A204.1 (cell line): ENCODE measurements around the gene ITGAE.
A peak's percentile ranks its signal among the peaks of the same experiment; 100 is the strongest.
"Not testable (repeated sequence)": the region's sequence is repeated elsewhere in the genome, so short reads cannot be mapped to it uniquely, and the experiment has no call there.

Experiments used
- FAIRE-seq: peaks from 2 replicates; lab custom pipeline; 2012; peaks lifted over from hg19 to GRCh38; lab: Jason Lieb, UNC

Gene ITGAE

GRCh38 chr17:3724378-3725077, 76.5 kb downstream of the ITGAE start:
- FAIRE-seq, result no peak

- FAIRE-seq, result no peak
Observed at GRCh38 chr17:3723556-3724377, 77.2 kb downstream of the ITGAE start, which contains the start of gene HASPIN. Gene HASPIN, plus strand, starts transcription at chr17:3723903. Its CDS starts 33 bp downstream, at chr17:3723936.

GRCh38 chr17:3723188-3723555, 77.8 kb downstream of the ITGAE start:
- no peak for FAIRE-seq

- FAIRE-seq, result no peak
Observed at GRCh38 chr17:3722716-3723115, 78.3 kb downstream of the ITGAE start.

GRCh38 chr17:3719265-3719664, 81.7 kb downstream of the ITGAE start:
- no peak for FAIRE-seq

- no peak for FAIRE-seq
Observed at GRCh38 chr17:3718201-3718600, 82.8 kb downstream of the ITGAE start.

GRCh38 chr17:3715296-3715695, 85.7 kb downstream of the ITGAE start:
- no peak for FAIRE-seq

- FAIRE-seq, result no peak
Observed at GRCh38 chr17:3712811-3713463, 88.1 kb downstream of the ITGAE start.

GRCh38 chr17:3710951-3711383, 90.0 kb downstream of the ITGAE start:
- no peak for FAIRE-seq

- peak; percentile 61 for FAIRE-seq
Observed at GRCh38 chr17:3708366-3708765, 92.6 kb downstream of the ITGAE start.

- FAIRE-seq, result not testable (repeated sequence)
Observed at GRCh38 chr17:3705718-3705984, 95.3 kb downstream of the ITGAE start.

- no peak for FAIRE-seq
Observed at GRCh38 chr17:3704931-3705717, 95.9 kb downstream of the ITGAE start.

GRCh38 chr17:3702041-3702539, 98.9 kb downstream of the ITGAE start:
- FAIRE-seq, result not testable (repeated sequence)

GRCh38 chr17:3699951-3700350, 101.0 kb downstream of the ITGAE start:
- no peak for FAIRE-seq

GRCh38 chr17:3698139-3698538, 102.8 kb downstream of the ITGAE start:
- FAIRE-seq, result no peak

- no peak for FAIRE-seq
Observed at GRCh38 chr17:3697103-3697476, 103.9 kb downstream of the ITGAE start.

GRCh38 chr17:3695723-3696411, 105.1 kb downstream of the ITGAE start, which contains the start of gene P2RX5:
Gene P2RX5, minus strand, starts transcription at chr17:3696155. Its CDS starts 150 bp downstream, at chr17:3696005.
- FAIRE-seq, result no peak

- no peak for FAIRE-seq
Observed at GRCh38 chr17:3695129-3695722, 105.8 kb downstream of the ITGAE start.

GRCh38 chr17:3693829-3694231, 107.2 kb downstream of the ITGAE start:
- FAIRE-seq, result no peak

- no peak for FAIRE-seq
Observed at GRCh38 chr17:3693141-3693540, 107.8 kb downstream of the ITGAE start.

GRCh38 chr17:3692346-3692745, 108.6 kb downstream of the ITGAE start:
- no peak for FAIRE-seq
